Esophagus squamous epithelium (tissue), 4 donors: ENCODE data around the gene PYROXD2.

Experiments used
- CTCF ChIP-seq, 6 experiments: fragments of 450-650 bp in 4 of 6; fragments of 200-600 bp in 2 of 6; sonication (generic) in 2 of 6; IDR thresholded peaks; one replicate each; pipeline ENCODE4 v1.5.1; 2016 to 2019; ENCODE audit warnings: antibody characterized with exemption in 6 of 6, mild to moderate bottlenecking in 4 of 6, moderate library complexity in 4 of 6
- POLR2A ChIP-seq, 4 donors: fragments of 450-650 bp; IDR thresholded peaks; one replicate each; pipeline ENCODE4 v1.6.1; 2017; ENCODE audit warnings: antibody characterized with exemption in 4 of 4, mild to moderate bottlenecking in 4 of 4, moderate library complexity in 3 of 4

- no peak for TF ChIP-seq POLR2A (IDR thresholded peaks at IDR 0.05)
- TF ChIP-seq CTCF (IDR thresholded peaks at IDR 0.05): no peak
Observed at GRCh38 chr10:98399784-98400183, 15.2 kb downstream of the PYROXD2 start.
